CD8-positive, alpha-beta memory T cell (primary cell): ENCODE results near the gene PPP1R27. TPM values are rescaled to one million over a fixed set of nuclear protein-coding genes. Genes with fewer than 3 reads are reported as not detected.
A peak's percentile ranks its signal among the peaks of the same experiment; 100 is the strongest.

ENCODE experiments used
- CTCF ChIA-PET: fragments of 350-600 bp; sonication (Branson Sonifier 250); formaldehyde crosslinking; loops from one replicate; lab custom pipeline; 2021; ENCODE audit warnings: antibody characterized with exemption; lab: Charles Lee
- POLR2A ChIA-PET: fragments of 350-600 bp; sonication (Branson Sonifier 250); formaldehyde crosslinking; loops from one replicate; lab custom pipeline; 2021; ENCODE audit warnings: antibody characterized with exemption; lab: Charles Lee
- DNase-seq, 5 donors: peaks; one replicate each; pipeline versions ENCODE4 v3.0.0 to v3.0.0-alpha.2; 2020 to 2022; ENCODE audit warnings: mixed read lengths in 1 of 5
- H3K27ac ChIP-seq: one replicate; pipeline ENCODE4 v1.7.0; 2013; ENCODE audit warnings: low read depth, mild to moderate bottlenecking, low read length, moderate library complexity
- H3K27me3 ChIP-seq: 2 replicates; pipeline ENCODE4 v1.7.0; 2013; ENCODE audit warnings: low read length, mild to moderate bottlenecking; ENCODE audit not compliant: insufficient read depth, poor library complexity, severe bottlenecking
- H3K36me3 ChIP-seq: 2 replicates; pipeline ENCODE4 v1.7.0; 2013; ENCODE audit warnings: mild to moderate bottlenecking, low read length, moderate library complexity; ENCODE audit not compliant: insufficient read depth
- H3K4me1 ChIP-seq: 2 replicates; pipeline ENCODE4 v1.7.0; 2013; ENCODE audit warnings: mild to moderate bottlenecking, low read length, moderate library complexity; ENCODE audit not compliant: insufficient read depth
- H3K4me3 ChIP-seq: 2 replicates; pipeline ENCODE4 v1.7.0; 2013; ENCODE audit warnings: mild to moderate bottlenecking, low read length
- H3K9me3 ChIP-seq: 2 replicates; pipeline ENCODE4 v1.7.0; 2013; ENCODE audit warnings: mild to moderate bottlenecking, low read length
- H3K27ac Mint-ChIP-seq, 8 donors: one replicate each; pipeline ENCODE4 v1.8.0; 2020 to 2021; ENCODE audit warnings: mixed read lengths in 8 of 8, mild to moderate bottlenecking in 6 of 8, inconsistent platforms in 3 of 8, moderate library complexity in 3 of 8
- H3K27me3 Mint-ChIP-seq, 2 donors: one replicate each; pipeline ENCODE4 v1.8.0; 2020 to 2021; ENCODE audit warnings: mixed read lengths in 2 of 2, mild to moderate bottlenecking in 1 of 2, moderate library complexity in 1 of 2
- H3K36me3 Mint-ChIP-seq, 3 donors: one replicate each; pipeline ENCODE4 v1.8.0; 2020 to 2021; ENCODE audit warnings: mixed read lengths in 3 of 3, inconsistent platforms in 1 of 3, mild to moderate bottlenecking in 1 of 3
- H3K4me1 Mint-ChIP-seq, 3 donors: one replicate each; pipeline ENCODE4 v1.8.0; 2020 to 2021; ENCODE audit warnings: mixed read lengths in 3 of 3, inconsistent platforms in 1 of 3, mild to moderate bottlenecking in 1 of 3
- H3K4me3 Mint-ChIP-seq, 7 donors: one replicate each; pipeline ENCODE4 v1.8.0; 2020 to 2021; ENCODE audit warnings: mixed read lengths in 7 of 7, mild to moderate bottlenecking in 6 of 7, moderate library complexity in 4 of 7, inconsistent platforms in 2 of 7
- H3K9me3 Mint-ChIP-seq, 5 donors: one replicate each; pipeline ENCODE4 v1.8.0; 2020 to 2022; ENCODE audit warnings: mixed read lengths in 5 of 5, mild to moderate bottlenecking in 3 of 5, moderate library complexity in 2 of 5, inconsistent platforms in 1 of 5
- polyA plus RNA-seq: library from polyadenylated mRNA; unstranded; fragments of 300-500 nt; fragmentation: Illumina TruSeq; gene quantifications from one replicate; pipeline ENCODE4 v1.2.3, GENCODE V29; 2021
- total RNA-seq, 2 experiments: library from RNA; stranded (reverse); gene quantifications; one replicate each; pipeline ENCODE4 v1.2.3, GENCODE V29; 2021

PPP1R27 gene
- total and polyA plus RNA-seq, 3 experiments from 2014 or later, result not detected

- CTCF ChIA-PET, result interaction anchor here (0.8 to 1.5 kb wide), 2 partner anchors 93 to 99 kb away, joined by 3 read pairs; no protein-coding TSS in a partner anchor
- POLR2A ChIA-PET, result interaction anchor here (0.6 to 1.0 kb wide), 2 partner anchors 33 to 228 kb away, joined by 3 to 6 read pairs; partner anchors contain the start of gene MCRIP1
- H3K36me3 ChIP-seq, result peaks cover 27% of the 10 kb centered on the region
- no peaks in the 10 kb centered on the region for H3K27me3 ChIP-seq
- Mint-ChIP-seq H3K4me3 (peak overlapping the region in 1 of 7 donors; percentile 72), H3K9me3 (no peaks in the 10 kb centered on the region), H3K36me3 (peaks cover 0 to 38% (median 2%) of the 10 kb centered on the region in 3 donors), H3K27me3 (peaks cover 0 to 6% of the 10 kb centered on the region in 2 donors), H3K4me1 (peaks cover 34 to 70% (median 34%) of the 10 kb centered on the region in 3 donors), H3K27ac (peak overlapping the region in 2 of 8 donors; percentile 50 to 98)
- no peaks in the 10 kb centered on the region for H3K9me3 ChIP-seq
- H3K27ac ChIP-seq, result no peak overlapping the region
- H3K4me3 ChIP-seq, result no peak overlapping the region
- H3K4me1 ChIP-seq, result peaks cover 44% of the 10 kb centered on the region
- no peak for DNase-seq
Observed at GRCh38 chr17:81865733-81866439, 31.0 kb upstream of the PPP1R27 start.

- Histone ChIP-seq H3K4me1 (peaks cover 44% of the 10 kb centered on the region), H3K9me3 (no peaks in the 10 kb centered on the region), H3K36me3 (peaks cover 27% of the 10 kb centered on the region), H3K27me3 (no peaks in the 10 kb centered on the region), H3K27ac (peak overlapping the region; percentile 31), H3K4me3 (no peak overlapping the region)
- Mint-ChIP-seq H3K27ac (peak overlapping the region in 2 of 8 donors; percentile 50 to 98), H3K36me3 (peaks cover 0 to 41% (median 2%) of the 10 kb centered on the region in 3 donors), H3K4me3 (peak overlapping the region in 1 of 7 donors; percentile 72), H3K27me3 (peaks cover 0 to 10% of the 10 kb centered on the region in 2 donors), H3K9me3 (no peaks in the 10 kb centered on the region), H3K4me1 (peaks cover 33 to 75% (median 36%) of the 10 kb centered on the region in 3 donors)
- ChIA-PET POLR2A (interaction anchor here (1.0 kb wide), 1 partner anchor 32 kb away, joined by 3 read pairs; the partner anchor contains the start of gene MCRIP1), CTCF (interaction anchor here (1.5 kb wide), 1 partner anchor 94 kb away, joined by 3 read pairs; no protein-coding TSS in a partner anchor)
- DNase-seq, result no peak
Observed at GRCh38 chr17:81865358-81865732, 30.5 kb upstream of the PPP1R27 start.

GRCh38 chr17:81863833-81864768, 29.3 kb upstream of the PPP1R27 start:
- Histone ChIP-seq H3K36me3 (peaks cover 16% of the 10 kb centered on the region), H3K27me3 (no peaks in the 10 kb centered on the region), H3K4me3 (no peak overlapping the region), H3K9me3 (no peaks in the 10 kb centered on the region), H3K4me1 (peaks cover 41% of the 10 kb centered on the region), H3K27ac (no peak overlapping the region)
- Mint-ChIP-seq H3K4me1 (peaks cover 32 to 70% (median 35%) of the 10 kb centered on the region in 3 donors), H3K27me3 (peaks cover 0 to 8% of the 10 kb centered on the region in 2 donors), H3K4me3 (peak overlapping the region in 3 of 7 donors; percentile 12 to 88 (median 61)), H3K9me3 (no peaks in the 10 kb centered on the region), H3K36me3 (peaks cover 0 to 37% (median 0%) of the 10 kb centered on the region in 3 donors), H3K27ac (peak overlapping the region in 7 of 8 donors; percentile 41 to 98 (median 77))
- ChIA-PET POLR2A (no interaction called here), CTCF (interaction anchor here (1.3 kb wide), 1 partner anchor 95 kb away, joined by 3 read pairs; no protein-coding TSS in a partner anchor)
- DNase-seq, result no peak

- Histone ChIP-seq H3K27ac (no peak overlapping the region), H3K4me3 (no peak overlapping the region), H3K36me3 (peaks cover 10% of the 10 kb centered on the region), H3K27me3 (no peaks in the 10 kb centered on the region), H3K9me3 (no peaks in the 10 kb centered on the region), H3K4me1 (peaks cover 45% of the 10 kb centered on the region)
- no peaks in the 10 kb centered on the region for H3K9me3 Mint-ChIP-seq
- DNase-seq, result no peak
- peaks cover 0 to 40% (median 0%) of the 10 kb centered on the region in 3 donors for H3K36me3 Mint-ChIP-seq
- H3K27ac Mint-ChIP-seq, result peak overlapping the region; percentile 54 to 98 (median 78)
- H3K4me3 Mint-ChIP-seq, result peak overlapping the region; percentile 28 to 88 (median 58)
- H3K4me1 Mint-ChIP-seq, result peaks cover 36 to 71% (median 39%) of the 10 kb centered on the region in 3 donors
- peaks cover 0 to 8% of the 10 kb centered on the region in 2 donors for H3K27me3 Mint-ChIP-seq
- POLR2A ChIA-PET, result no interaction called here
- CTCF ChIA-PET, result interaction anchor here (1.3 kb wide), 1 partner anchor 96 kb away, joined by 3 read pairs; no protein-coding TSS in a partner anchor
Observed at GRCh38 chr17:81863123-81863675, 28.3 kb upstream of the PPP1R27 start.

- Mint-ChIP-seq H3K27ac (peak overlapping the region; percentile 95 to 99 (median 98)), H3K36me3 (peaks cover 0 to 40% (median 0%) of the 10 kb centered on the region in 3 donors), H3K4me1 (peaks cover 25 to 63% (median 34%) of the 10 kb centered on the region in 3 donors), H3K27me3 (peaks cover 0 to 8% of the 10 kb centered on the region in 2 donors), H3K4me3 (peak overlapping the region; percentile 86 to 94 (median 91)), H3K9me3 (no peaks in the 10 kb centered on the region)
- CTCF ChIA-PET, result interaction anchor here (1.1 to 1.2 kb wide), 2 partner anchors 9 to 309 kb away, joined by 3 to 5 read pairs; partner anchors contain the start of gene FAAP100
- peak; percentile 98 to 100 (median 99) for DNase-seq
- H3K36me3 ChIP-seq, result peaks cover 14% of the 10 kb centered on the region
- no peaks in the 10 kb centered on the region for H3K9me3 ChIP-seq
- no peaks in the 10 kb centered on the region for H3K27me3 ChIP-seq
- H3K4me1 ChIP-seq, result peaks cover 32% of the 10 kb centered on the region
- H3K4me3 ChIP-seq, result peak overlapping the region; percentile 85
- POLR2A ChIA-PET, result interaction anchor here (0.7 to 2.6 kb wide), 6 partner anchors 10 to 177 kb away, joined by 3 to 32 read pairs (median 4); partner anchors contain the start of genes ALYREF, ANAPC11, ARHGDIA and ARL16
- H3K27ac ChIP-seq, result peak overlapping the region; percentile 97
Observed at GRCh38 chr17:81860756-81861568, 26.1 kb upstream of the PPP1R27 start.

- Histone ChIP-seq H3K36me3 (peaks cover 16% of the 10 kb centered on the region), H3K4me1 (peaks cover 30% of the 10 kb centered on the region), H3K27me3 (no peaks in the 10 kb centered on the region), H3K9me3 (no peaks in the 10 kb centered on the region), H3K27ac (peak within 1 kb of the TSS; percentile 97), H3K4me3 (peak within 1 kb of the TSS; percentile 85)
- Mint-ChIP-seq H3K9me3 (no peaks in the 10 kb centered on the region), H3K4me3 (peak within 1 kb of the TSS; percentile 91 to 96 (median 93)), H3K27me3 (peaks cover 0 to 8% of the 10 kb centered on the region in 2 donors), H3K4me1 (peaks cover 27 to 63% (median 39%) of the 10 kb centered on the region in 3 donors), H3K27ac (peak within 1 kb of the TSS; percentile 95 to 99 (median 98)), H3K36me3 (peaks cover 0 to 47% (median 0%) of the 10 kb centered on the region in 3 donors)
- DNase-seq, result peak in 1 of 5 donors; percentile 97
- POLR2A ChIA-PET, result interaction anchor here (1.0 to 2.6 kb wide), 8 partner anchors 8 to 176 kb away, joined by 3 to 32 read pairs (median 6); partner anchors contain the start of genes ARHGDIA, ARL16, HGS and MCRIP1
- CTCF ChIA-PET, result interaction anchor here (1.0 to 1.5 kb wide), 3 partner anchors 9 to 158 kb away, joined by 3 to 5 read pairs (median 3); no protein-coding TSS in a partner anchor
Observed at GRCh38 chr17:81859906-81860755, 25.3 kb upstream of the PPP1R27 start, which contains the start of gene P4HB. P4HB (minus strand) TSS chr17:81860535; CDS start chr17:81860471, 64 bp downstream.
